ENCODE data around the gene ZAP70. TPM values are rescaled to one million over a fixed set of nuclear protein-coding genes. Genes with fewer than 3 reads are reported as not detected.

The ZAP70 gene
- total and polyA plus RNA-seq, 2 donors (not counting 3 experiments of a cell fraction or from before 2014, with no cell fraction given) = 0.14 TPM; not detected in 1

DNA sequence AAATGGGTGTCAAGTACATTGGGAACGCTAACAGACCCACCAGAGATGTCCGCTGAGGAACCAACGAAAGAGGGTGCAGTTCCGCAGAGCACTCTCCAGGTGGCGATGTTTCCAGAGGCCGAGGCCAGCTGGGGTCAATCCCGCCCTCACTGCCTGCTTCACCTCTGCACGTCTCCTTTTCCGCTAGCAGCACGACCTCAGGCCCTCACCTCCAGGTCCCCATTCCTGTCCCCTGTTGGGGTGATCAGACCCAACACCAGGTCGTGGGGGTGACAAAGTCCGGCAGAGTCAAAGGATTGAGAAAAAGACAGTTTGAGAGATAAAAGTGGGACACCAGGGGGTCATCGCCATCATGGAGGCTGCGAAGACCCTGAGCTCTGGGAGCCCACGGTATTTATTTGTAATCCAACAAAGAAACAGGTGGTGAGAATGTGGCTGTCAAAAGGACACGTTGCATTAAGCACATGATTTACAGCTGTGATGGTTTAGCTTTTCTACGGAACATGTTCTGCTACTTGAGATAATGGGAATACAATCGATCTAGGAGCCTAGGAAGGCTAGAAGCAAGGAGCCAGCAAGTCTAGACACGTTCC, 27.3 kb downstream of the ZAP70 start:
- H3K4me1 ChIP-seq (ENCODE audit: control insufficient read depth, extremely low read depth, insufficient read depth, low read length) = peaks cover 7% of the 10 kb centered on the region
- H3K9ac ChIP-seq (replicated peaks; ENCODE audit: extremely low read depth, insufficient read depth, low read length) = no peak overlapping the region
- no peak overlapping the region for H3K27ac ChIP-seq (ENCODE audit: insufficient read depth, low read depth, low read length)
- intact Hi-C loops (cut with micrococcal nuclease) (no loop called here), dilution Hi-C loops (cut with MboI; ENCODE audit: extremely low pct_ligation_motif_present, low sequenced_read_pairs) (no loop called here)
- no peaks in the 10 kb centered on the region for H3K9me3 ChIP-seq (replicated peaks; ENCODE audit: control insufficient read depth, insufficient read depth, low read length)
- H3K4me3 ChIP-seq (replicated peaks in 1 of 3; ENCODE audit: insufficient read depth in 1 of 3, low read depth in 1 of 3, low read length in 3 of 3) = no peak overlapping the region
- DNase-seq (ENCODE audit: low read depth, low spot score) (peak; percentile 23), FAIRE-seq (peak; percentile 87)
- H3K27me3 ChIP-seq (ENCODE audit: control insufficient read depth in 2 of 2, insufficient read depth in 2 of 2, low read length in 2 of 2) = no peaks in the 10 kb centered on the region
- H3K36me3 ChIP-seq (ENCODE audit: control insufficient read depth in 2 of 2, extremely low read depth in 1 of 2, insufficient read depth in 2 of 2, low read length in 2 of 2) = no peaks in the 10 kb centered on the region
- TF ChIP-seq GATA2 (IDR thresholded peaks at IDR 0.05; ENCODE audit: insufficient read depth, insufficient read length, low read depth, low read length) (no peak), JUN (IDR thresholded peaks at IDR 0.05; ENCODE audit: borderline replicate concordance, insufficient read depth, insufficient read length, low read depth) (no peak), POLR2A (IDR thresholded peaks at IDR 0.05; ENCODE audit: low read depth, low read length) (no peak), EZH2 (IDR thresholded peaks at IDR 0.05; ENCODE audit: borderline replicate concordance, low read depth, low read length, severe bottlenecking) (no peak), FOS (IDR thresholded peaks at IDR 0.05; ENCODE audit: borderline replicate concordance, insufficient read depth, low read length) (no peak), POLR2AphosphoS5 (IDR thresholded peaks at IDR 0.05; ENCODE audit: insufficient read depth, low read depth, low read length) (no peak), CTCF (IDR thresholded peaks at IDR 0.05; ENCODE audit: extremely low read depth in 1 of 2, insufficient read depth in 1 of 2, low read depth in 1 of 2, low read length in 2 of 2) (peak; percentile 69 to 82)
- TF ChIP-seq, protein P1, sequence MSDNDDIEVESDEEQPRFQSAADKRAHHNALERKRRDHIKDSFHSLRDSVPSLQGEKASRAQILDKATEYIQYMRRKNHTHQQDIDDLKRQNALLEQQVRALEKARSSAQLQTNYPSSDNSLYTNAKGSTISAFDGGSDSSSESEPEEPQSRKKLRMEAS (IDR thresholded peaks at IDR 0.05; ENCODE audit: insufficient read depth, insufficient read length) = no peak
- H4K20me1 ChIP-seq (replicated peaks; ENCODE audit: control insufficient read depth, extremely low read depth, insufficient read depth, low read length) = no peaks in the 10 kb centered on the region
- no peaks in the 10 kb centered on the region for H3K9me1 ChIP-seq (replicated peaks; ENCODE audit: control insufficient read depth, extremely low read depth, insufficient read depth, low read length)
- H3K79me2 ChIP-seq (ENCODE audit: control insufficient read depth, insufficient read depth, low read length) = no peaks in the 10 kb centered on the region
- no peak overlapping the region for H2AFZ ChIP-seq (ENCODE audit: low read depth, low read length)
- BruUV-seq (replicated peaks) = no TSS peak
- ChIA-PET POLR2A (no interaction called here), CTCF (interaction anchor here (0.6 to 3.3 kb wide), 29 partner anchors 9 to 645 kb away, joined by 3 to 39 read pairs (median 4); partner anchors contain the start of gene ZAP70)
- H3K4me2 ChIP-seq (ENCODE audit: insufficient read depth, low read length) = no peak overlapping the region
